Activated naive CD4-positive, alpha-beta T cell treated with anti-CD3 and anti-CD28 coated beads, Interleukin-2, amount 10 ng/mL, durations not matched to agents 7 days and 5 days (primary cell): ENCODE measurements around the gene ETFB.
A peak's percentile ranks its signal among the peaks of the same experiment; 100 is the strongest.

Source experiments
- CTCF ChIA-PET: fragments of 350-600 bp; sonication (Branson Sonifier 250); formaldehyde crosslinking; loops from one replicate; lab custom pipeline; 2021; ENCODE audit warnings: antibody characterized with exemption; lab: Charles Lee
- DNase-seq: peaks from one replicate; pipeline ENCODE4 v3.0.0-alpha.2; 2020
- H3K27ac Mint-ChIP-seq: one replicate; pipeline ENCODE4 v1.8.0; 2021; ENCODE audit warnings: mild to moderate bottlenecking, moderate library complexity, mixed read lengths
- H3K27me3 Mint-ChIP-seq: one replicate; pipeline ENCODE4 v1.8.0; 2021; ENCODE audit warnings: mild to moderate bottlenecking, mixed read lengths
- H3K36me3 Mint-ChIP-seq: one replicate; pipeline ENCODE4 v1.8.0; 2021; ENCODE audit warnings: mixed read lengths
- H3K4me1 Mint-ChIP-seq: one replicate; pipeline ENCODE4 v1.8.0; 2021; ENCODE audit warnings: mixed read lengths
- H3K4me3 Mint-ChIP-seq: one replicate; pipeline ENCODE4 v1.8.0; 2021; ENCODE audit warnings: mild to moderate bottlenecking, moderate library complexity, mixed read lengths
- H3K9me3 Mint-ChIP-seq: one replicate; pipeline ENCODE4 v1.8.0; 2021; ENCODE audit warnings: mixed read lengths

ETFB gene

GRCh38 chr19:51352783-51353360, 13.3 kb downstream of the ETFB start:
- Mint-ChIP-seq H3K27ac (no peak overlapping the region), H3K27me3 (no peaks in the 10 kb centered on the region), H3K4me1 (peaks cover 25% of the 10 kb centered on the region), H3K36me3 (peaks cover 39% of the 10 kb centered on the region), H3K4me3 (no peak overlapping the region), H3K9me3 (no peaks in the 10 kb centered on the region)
- CTCF ChIA-PET, result no interaction called here
- no peak for DNase-seq

DNA sequence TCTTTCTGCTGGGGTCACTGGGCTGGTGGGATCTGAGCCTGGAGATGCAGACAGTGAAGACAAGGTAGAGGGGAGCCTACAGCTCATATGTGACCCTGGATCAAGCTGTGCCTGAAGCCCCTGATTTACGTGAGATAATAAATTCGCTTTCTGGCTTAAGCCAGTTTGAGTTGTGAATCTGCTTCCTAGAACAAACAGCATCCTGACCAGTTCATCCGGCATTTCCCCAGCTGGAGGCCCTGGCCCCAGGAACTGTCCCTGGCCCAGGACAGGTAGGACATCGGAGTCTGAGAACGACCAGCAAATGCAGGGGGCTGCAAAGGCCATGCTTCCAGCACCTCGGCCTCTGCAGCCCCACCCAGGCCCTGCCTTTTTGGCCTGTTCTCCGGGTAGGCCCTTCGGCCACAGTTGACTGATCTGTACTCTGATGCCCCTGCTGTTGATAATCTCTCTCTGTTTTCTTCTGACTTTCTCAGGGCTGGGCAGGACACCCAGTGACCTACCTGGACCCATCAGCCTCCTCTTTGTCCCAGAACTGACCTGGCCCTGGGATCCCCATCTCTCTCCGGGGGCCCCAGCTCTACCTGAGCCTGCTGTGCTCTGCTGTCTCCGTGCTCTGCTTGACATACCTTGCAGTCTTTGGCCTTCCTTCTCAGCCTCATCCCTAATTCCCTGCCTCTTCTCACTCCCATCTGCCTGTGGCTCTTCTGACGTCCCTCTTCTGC, 14.8 kb downstream of the ETFB start:
- H3K27me3 Mint-ChIP-seq, result no peaks in the 10 kb centered on the region
- H3K27ac Mint-ChIP-seq, result peak overlapping the region; percentile 43
- H3K9me3 Mint-ChIP-seq, result no peaks in the 10 kb centered on the region
- CTCF ChIA-PET, result no interaction called here
- H3K36me3 Mint-ChIP-seq, result peaks cover 40% of the 10 kb centered on the region
- DNase-seq, result no peak
- H3K4me3 Mint-ChIP-seq, result no peak overlapping the region
- peaks cover 21% of the 10 kb centered on the region for H3K4me1 Mint-ChIP-seq

DNA sequence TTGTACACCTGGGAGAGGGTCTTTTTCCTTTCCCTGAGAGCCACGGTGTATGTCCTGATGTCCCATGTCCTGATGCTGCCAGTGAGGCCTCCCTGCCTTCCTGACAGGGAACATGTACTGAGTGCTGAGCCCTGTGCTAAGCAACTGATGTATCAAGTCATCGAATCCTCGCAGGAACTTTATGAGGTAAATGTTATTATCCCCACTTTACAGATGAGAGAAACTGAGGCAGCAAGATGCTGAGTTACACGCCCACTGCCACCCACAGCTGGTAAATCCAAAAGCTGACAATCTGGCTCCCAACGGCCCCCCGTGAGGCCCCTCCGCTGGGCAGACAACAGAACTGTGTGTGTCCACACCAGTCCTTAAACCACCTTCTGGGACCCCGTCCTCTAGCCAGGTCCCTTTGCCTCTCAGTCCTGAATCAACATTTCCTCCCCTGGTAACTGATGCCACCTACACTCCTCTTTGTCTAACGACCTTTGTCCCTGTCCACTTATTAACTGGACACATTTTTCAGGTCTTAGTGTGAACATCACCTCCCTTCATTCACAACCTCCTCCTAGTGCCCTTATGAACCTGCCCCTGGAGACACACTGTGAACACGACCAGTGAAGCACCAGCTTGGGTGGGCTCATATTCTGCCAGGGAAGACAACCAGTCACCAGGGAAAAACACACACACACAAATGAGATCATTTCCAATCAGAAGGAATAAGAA, 18.8 kb downstream of the ETFB start:
- Mint-ChIP-seq H3K27me3 (peaks cover 5% of the 10 kb centered on the region), H3K36me3 (peaks cover 42% of the 10 kb centered on the region), H3K4me1 (no peaks in the 10 kb centered on the region), H3K27ac (no peak overlapping the region), H3K9me3 (no peaks in the 10 kb centered on the region), H3K4me3 (no peak overlapping the region)
- CTCF ChIA-PET, result no interaction called here
- no peak for DNase-seq

GRCh38 chr19:51346742-51347141, 19.4 kb downstream of the ETFB start:
- Mint-ChIP-seq H3K36me3 (peaks cover 35% of the 10 kb centered on the region), H3K4me3 (no peak overlapping the region), H3K9me3 (no peaks in the 10 kb centered on the region), H3K27me3 (peaks cover 11% of the 10 kb centered on the region), H3K4me1 (no peaks in the 10 kb centered on the region), H3K27ac (no peak overlapping the region)
- no peak for DNase-seq
- CTCF ChIA-PET, result no interaction called here

- CTCF ChIA-PET, result no interaction called here
- H3K27me3 Mint-ChIP-seq, result peaks cover 27% of the 10 kb centered on the region
- H3K4me3 Mint-ChIP-seq, result no peak overlapping the region
- no peak for DNase-seq
- H3K36me3 Mint-ChIP-seq, result peaks cover 25% of the 10 kb centered on the region
- H3K4me1 Mint-ChIP-seq, result peaks cover 4% of the 10 kb centered on the region
- no peak overlapping the region for H3K27ac Mint-ChIP-seq
- no peaks in the 10 kb centered on the region for H3K9me3 Mint-ChIP-seq
Measured at GRCh38 chr19:51345076-51345620, 21.0 kb downstream of the ETFB start.

DNA sequence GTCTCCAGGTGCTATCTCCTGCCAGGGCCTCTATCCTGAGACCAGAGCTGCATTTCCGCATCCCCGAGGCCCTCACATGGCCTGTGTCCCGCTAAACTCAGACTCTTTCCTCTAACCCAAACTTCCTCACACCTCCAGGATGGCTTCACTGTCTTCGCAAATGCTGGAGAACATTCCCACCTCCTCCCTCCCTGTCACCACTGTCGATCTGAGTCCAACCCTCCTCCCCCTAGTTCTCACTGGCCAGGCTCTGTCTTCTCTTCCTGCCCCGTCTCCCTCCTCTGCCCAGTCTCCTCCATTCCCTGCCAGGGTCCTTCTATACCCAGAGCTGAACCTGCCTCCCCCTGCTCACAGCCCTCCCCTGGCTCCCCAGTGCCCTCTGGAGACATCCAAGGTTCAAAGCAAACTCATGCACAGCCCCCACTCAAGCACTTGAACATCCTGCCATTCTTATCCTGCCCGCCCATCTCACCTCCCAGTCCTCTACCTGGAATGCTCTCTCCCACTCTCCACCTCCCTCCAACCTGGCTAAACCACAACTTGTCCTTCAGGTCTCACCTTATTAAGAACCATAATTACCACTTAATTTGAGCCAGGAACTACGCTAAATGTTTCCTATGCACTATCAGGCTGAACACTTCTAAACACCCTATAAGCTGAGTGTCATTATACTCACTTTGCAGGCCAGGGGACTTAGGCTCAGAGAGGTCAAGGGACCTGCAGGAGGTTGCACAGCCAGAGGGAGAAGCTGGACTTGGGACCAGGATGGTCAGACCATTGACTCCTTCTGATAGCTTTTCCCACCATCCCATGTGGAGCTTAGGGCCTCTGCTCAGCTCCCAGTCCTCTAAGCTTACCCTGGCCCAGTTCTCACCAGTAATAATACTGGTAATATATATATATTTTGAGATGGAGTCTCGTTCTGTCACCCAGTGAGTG, 23.3 kb downstream of the ETFB start:
- Mint-ChIP-seq H3K36me3 (peaks cover 19% of the 10 kb centered on the region), H3K4me3 (no peak overlapping the region), H3K4me1 (peaks cover 16% of the 10 kb centered on the region), H3K27me3 (peaks cover 44% of the 10 kb centered on the region), H3K9me3 (no peaks in the 10 kb centered on the region), H3K27ac (no peak overlapping the region)
- CTCF ChIA-PET, result interaction anchor here (0.9 to 1.4 kb wide), 2 partner anchors 53 to 65 kb away, joined by 3 to 4 read pairs; no protein-coding TSS in a partner anchor
- DNase-seq, result no peak

GRCh38 chr19:51341976-51342580, 24.1 kb downstream of the ETFB start, which contains the start of gene VSIG10L:
Gene VSIG10L (minus strand): TSS chr19:51342139. CDS start chr19:51342124, 15 bp downstream.
- no peaks in the 10 kb centered on the region for H3K9me3 Mint-ChIP-seq
- CTCF ChIA-PET, result interaction anchor here (1.4 to 1.8 kb wide), 2 partner anchors 23 to 53 kb away, joined by 4 to 6 read pairs; no protein-coding TSS in a partner anchor
- H3K27me3 Mint-ChIP-seq, result peaks cover 49% of the 10 kb centered on the region
- peaks cover 15% of the 10 kb centered on the region for H3K36me3 Mint-ChIP-seq
- no peak for DNase-seq
- no peak within 1 kb of the TSS for H3K27ac Mint-ChIP-seq
- H3K4me1 Mint-ChIP-seq, result peaks cover 16% of the 10 kb centered on the region
- H3K4me3 Mint-ChIP-seq, result peak within 1 kb of the TSS; percentile 59

- DNase-seq, result no peak
- peaks cover 16% of the 10 kb centered on the region for H3K4me1 Mint-ChIP-seq
- H3K4me3 Mint-ChIP-seq, result peak overlapping the region; percentile 59
- H3K36me3 Mint-ChIP-seq, result peaks cover 7% of the 10 kb centered on the region
- no peak overlapping the region for H3K27ac Mint-ChIP-seq
- H3K9me3 Mint-ChIP-seq, result no peaks in the 10 kb centered on the region
- H3K27me3 Mint-ChIP-seq, result peaks cover 54% of the 10 kb centered on the region
- CTCF ChIA-PET, result interaction anchor here (0.8 to 1.8 kb wide), 5 partner anchors 12 to 100 kb away, joined by 3 to 6 read pairs (median 4); partner anchors contain the start of gene SIGLEC10
Measured at GRCh38 chr19:51341066-51341465, 25.1 kb downstream of the ETFB start.

- Mint-ChIP-seq H3K27me3 (peaks cover 55% of the 10 kb centered on the region), H3K4me1 (peaks cover 16% of the 10 kb centered on the region), H3K4me3 (peak overlapping the region; percentile 83), H3K9me3 (no peaks in the 10 kb centered on the region), H3K27ac (peak overlapping the region; percentile 19), H3K36me3 (peaks cover 4% of the 10 kb centered on the region)
- CTCF ChIA-PET, result interaction anchor here (0.6 to 3.2 kb wide), 12 partner anchors 11 to 102 kb away, joined by 3 to 27 read pairs (median 4); partner anchors contain the start of genes ETFB and SIGLEC10
- peak; percentile 95 for DNase-seq
Measured at GRCh38 chr19:51339687-51340656, 26.2 kb downstream of the ETFB start.

GRCh38 chr19:51339313-51339686, 26.9 kb downstream of the ETFB start:
- H3K36me3 Mint-ChIP-seq, result no peaks in the 10 kb centered on the region

DNA sequence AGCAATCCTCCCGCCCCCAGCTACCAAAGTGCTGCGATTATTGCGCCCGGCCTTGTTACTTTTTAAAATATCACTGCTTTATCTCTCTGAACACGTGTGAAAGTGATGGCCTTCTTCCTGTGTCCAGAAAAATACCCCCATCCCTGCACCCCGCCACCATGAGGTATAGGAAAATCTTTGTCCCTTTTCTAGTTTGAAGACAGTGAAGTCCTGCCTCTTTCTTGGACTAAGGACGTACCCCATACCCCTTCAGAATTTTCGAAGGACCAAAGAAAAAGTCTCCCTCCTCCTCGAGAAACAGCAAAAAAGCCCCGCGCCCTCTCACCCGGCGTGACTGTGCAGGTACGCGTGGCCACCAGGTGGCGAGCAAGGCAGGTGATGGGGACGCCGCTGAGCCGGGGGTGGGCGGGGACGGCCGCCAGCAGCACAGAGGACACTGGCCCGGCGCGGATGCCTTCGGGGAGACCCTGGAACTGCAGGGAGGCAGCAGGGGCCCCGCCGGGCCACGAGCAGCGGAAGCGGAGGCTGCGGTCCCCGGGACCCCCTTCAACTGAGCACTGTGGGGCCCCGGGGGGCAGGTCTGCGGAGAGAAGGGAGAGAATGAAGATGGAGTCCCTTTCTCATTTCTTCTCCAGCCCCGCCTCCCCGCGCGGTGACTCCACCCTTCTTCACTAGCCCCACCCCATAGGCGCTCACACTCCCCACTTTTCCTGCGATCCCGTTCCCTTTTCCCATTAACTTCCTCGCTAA, 27.4 kb downstream of the ETFB start:
- H3K36me3 Mint-ChIP-seq, result no peaks in the 10 kb centered on the region
- CTCF ChIA-PET, result interaction anchor here (0.6 to 3.2 kb wide), 11 partner anchors 20 to 101 kb away, joined by 3 to 27 read pairs (median 6); partner anchors contain the start of genes ETFB and SIGLEC10
- DNase-seq, result peak; percentile 91
- peaks cover 55% of the 10 kb centered on the region for H3K27me3 Mint-ChIP-seq
- H3K27ac Mint-ChIP-seq, result no peak overlapping the region
- H3K9me3 Mint-ChIP-seq, result no peaks in the 10 kb centered on the region
- H3K4me3 Mint-ChIP-seq, result peak overlapping the region; percentile 83
- peaks cover 16% of the 10 kb centered on the region for H3K4me1 Mint-ChIP-seq

More at GRCh38 chr19:51339313-51339686, 26.9 kb downstream of the ETFB start:
- Mint-ChIP-seq H3K27ac (peak overlapping the region; percentile 19), H3K9me3 (no peaks in the 10 kb centered on the region), H3K27me3 (peaks cover 55% of the 10 kb centered on the region), H3K4me1 (peaks cover 16% of the 10 kb centered on the region), H3K4me3 (peak overlapping the region; percentile 83)
- CTCF ChIA-PET, result interaction anchor here (0.6 to 3.2 kb wide), 9 partner anchors 19 to 100 kb away, joined by 3 to 27 read pairs (median 6); partner anchors contain the start of gene ETFB
- no peak for DNase-seq
